GM23338 (cell line): ENCODE data around the gene CMYA5. TPM values are rescaled to one million over a fixed set of nuclear protein-coding genes. Genes with fewer than 3 reads are reported as not detected.

Experiments used
- ATAC-seq: fragments of 200-7000 bp; cut with Tn5 transposase; 3 replicates; pipeline ENCODE4 v1.9.1; 2020
- DNase-seq: peaks from one replicate; pipeline ENCODE4 v3.0.0-alpha.2; 2015; ENCODE audit warnings: low spot score
- H2AFZ ChIP-seq: fragments of 200-600 bp; sonication (generic); 2 replicates; pipeline ENCODE4 v1.8.0; 2016; ENCODE audit warnings: antibody characterized with exemption, mild to moderate bottlenecking, moderate library complexity
- H3F3A ChIP-seq: fragments of 200-600 bp; sonication (generic); replicated peaks from 2 replicates; pipeline ENCODE4 v1.8.0; 2017; ENCODE audit warnings: antibody characterized with exemption, mixed run types, low read depth
- H3K27ac ChIP-seq: fragments of 200-600 bp; sonication (generic); 2 replicates; pipeline ENCODE4 v1.6.1; 2016; ENCODE audit warnings: low read depth
- H3K27me3 ChIP-seq: fragments of 200-600 bp; sonication (generic); 2 replicates; pipeline ENCODE4 v1.8.0; 2016; ENCODE audit warnings: mild to moderate bottlenecking, mixed run types, moderate library complexity; ENCODE audit not compliant: insufficient read depth
- H3K36me3 ChIP-seq: fragments of 200-600 bp; sonication (generic); 2 replicates; pipeline ENCODE4 v1.8.0; 2016; ENCODE audit warnings: mild to moderate bottlenecking; ENCODE audit not compliant: insufficient read depth
- H3K4me1 ChIP-seq: fragments of 200-600 bp; sonication (generic); 2 replicates; pipeline ENCODE4 v1.8.0; 2016; ENCODE audit warnings: mild to moderate bottlenecking, moderate library complexity; ENCODE audit not compliant: insufficient read depth
- H3K4me2 ChIP-seq: fragments of 200-600 bp; sonication (generic); 2 replicates; pipeline ENCODE4 v1.7.1; 2017; ENCODE audit warnings: mixed run types
- H3K4me3 ChIP-seq: fragments of 200-600 bp; sonication (generic); 2 replicates; pipeline ENCODE4 v1.6.1; 2016; ENCODE audit warnings: mixed run types
- H3K79me2 ChIP-seq: fragments of 200-600 bp; sonication (generic); replicated peaks from 2 replicates; pipeline ENCODE4 v1.8.0; 2017; ENCODE audit warnings: mild to moderate bottlenecking; ENCODE audit not compliant: insufficient read depth
- H3K9me2 ChIP-seq: fragments of 200-600 bp; sonication (generic); 2 replicates; pipeline ENCODE4 v1.8.0; 2017; ENCODE audit not compliant: insufficient read depth
- H4K20me1 ChIP-seq: fragments of 200-600 bp; sonication (generic); replicated peaks from 2 replicates; pipeline ENCODE4 v1.8.0; 2017; ENCODE audit warnings: mild to moderate bottlenecking; ENCODE audit not compliant: insufficient read depth
- H3K27ac Mint-ChIP-seq: 2 replicates; pipeline ENCODE4 v1.8.0; 2020; ENCODE audit warnings: inconsistent platforms, mild to moderate bottlenecking, moderate library complexity, mixed read lengths
- H3K27me3 Mint-ChIP-seq: 3 replicates; pipeline ENCODE4 v1.8.0; 2022; ENCODE audit warnings: low read depth, mild to moderate bottlenecking, moderate library complexity, mixed read lengths, inconsistent platforms; ENCODE audit not compliant: insufficient read depth, poor library complexity
- H3K36me3 Mint-ChIP-seq: 3 replicates; pipeline ENCODE4 v1.8.0; 2021; ENCODE audit warnings: low read depth, mild to moderate bottlenecking, inconsistent platforms, moderate library complexity, mixed read lengths
- H3K4me1 Mint-ChIP-seq: 3 replicates; pipeline ENCODE4 v1.8.0; 2020; ENCODE audit warnings: mild to moderate bottlenecking, inconsistent platforms, mixed read lengths
- H3K4me3 Mint-ChIP-seq: 3 replicates; pipeline ENCODE4 v1.8.0; 2021; ENCODE audit warnings: moderate library complexity, mild to moderate bottlenecking, inconsistent platforms, mixed read lengths
- H3K9me3 Mint-ChIP-seq: 3 replicates; pipeline ENCODE4 v1.8.0; 2020; ENCODE audit warnings: moderate library complexity, mild to moderate bottlenecking, inconsistent platforms, mixed read lengths
- CREB1 ChIP-seq: fragments of 250-450 bp; sonication (Bioruptor Pico); IDR thresholded peaks from 2 replicates; pipeline ENCODE4 v1.5.0; 2020; ENCODE audit warnings: low read depth, mild to moderate bottlenecking, moderate library complexity
- EZH2 ChIP-seq: fragments of 200-600 bp; sonication (generic); IDR thresholded peaks from one replicate; pipeline ENCODE4 v1.8.0; 2017; ENCODE audit warnings: antibody characterized with exemption, mild to moderate bottlenecking, low read depth; ENCODE audit not compliant: unreplicated experiment
- EZH2phosphoT487 ChIP-seq: fragments of 200-600 bp; sonication (generic); IDR thresholded peaks from one replicate; pipeline ENCODE4 v1.8.1; 2018; ENCODE audit warnings: antibody characterized with exemption; ENCODE audit not compliant: unreplicated experiment
- JUNB ChIP-seq: IDR thresholded peaks from one replicate; pipeline ENCODE4 v1.6.1; 2016; ENCODE audit warnings: antibody characterized with exemption; ENCODE audit not compliant: unreplicated experiment
- NANOG ChIP-seq: IDR thresholded peaks from 2 replicates; pipeline ENCODE4 v1.6.1; 2016; ENCODE audit warnings: antibody characterized with exemption, borderline replicate concordance
- POLR2AphosphoS5 ChIP-seq: IDR thresholded peaks from 2 replicates; pipeline ENCODE4 v1.6.1; 2016; ENCODE audit warnings: antibody characterized with exemption, low read depth
- STAT1 ChIP-seq: IDR thresholded peaks from one replicate; pipeline ENCODE4 v1.6.1; 2016; ENCODE audit warnings: antibody characterized with exemption; ENCODE audit not compliant: unreplicated experiment
- ZNF331 ChIP-seq: fragments of 250-450 bp; sonication (Bioruptor Pico); IDR thresholded peaks from 2 replicates; pipeline ENCODE4 v1.5.0; 2020; ENCODE audit warnings: low read depth, mild to moderate bottlenecking, moderate library complexity
- polyA plus RNA-seq: library from polyadenylated mRNA; unstranded; fragments of >200 nt; fragmentation: Nextera tagmentation; extraction: Ambion mirVana; gene quantifications from 2 replicates; pipeline ENCODE4 v1.2.1, GENCODE V29; 2016
- total RNA-seq: library from RNA; depleted of rRNA; stranded (reverse); fragments of >200 nt; shearing (Covaris generic); gene quantifications from 2 replicates; pipeline ENCODE4 v1.2.3, GENCODE V29; 2014
- TF ChIP-seq, protein P1 (sequence below), 2 experiments: fragments of 200-600 bp in 1 of 2; sonication (generic) in 1 of 2; conservative IDR thresholded peaks; 2 replicates each; pipeline versions ENCODE4 v1.5.1 to v1.6.1; 2016 to 2017; ENCODE audit warnings: antibody characterized with exemption in 2 of 2, low read depth in 2 of 2, mild to moderate bottlenecking in 2 of 2, moderate library complexity in 1 of 2
- TF ChIP-seq, protein P2 (sequence below): IDR thresholded peaks from 2 replicates; pipeline ENCODE4 v1.6.1; 2016; ENCODE audit warnings: antibody characterized with exemption
- TF ChIP-seq, protein P3 (sequence below): IDR thresholded peaks from one replicate; pipeline ENCODE4 v1.6.1; 2018; ENCODE audit warnings: antibody characterized with exemption; ENCODE audit not compliant: unreplicated experiment

CMYA5 gene
- total and polyA plus RNA-seq, 2 experiments from 2014 or later = 0.45 to 0.49 TPM

DNA sequence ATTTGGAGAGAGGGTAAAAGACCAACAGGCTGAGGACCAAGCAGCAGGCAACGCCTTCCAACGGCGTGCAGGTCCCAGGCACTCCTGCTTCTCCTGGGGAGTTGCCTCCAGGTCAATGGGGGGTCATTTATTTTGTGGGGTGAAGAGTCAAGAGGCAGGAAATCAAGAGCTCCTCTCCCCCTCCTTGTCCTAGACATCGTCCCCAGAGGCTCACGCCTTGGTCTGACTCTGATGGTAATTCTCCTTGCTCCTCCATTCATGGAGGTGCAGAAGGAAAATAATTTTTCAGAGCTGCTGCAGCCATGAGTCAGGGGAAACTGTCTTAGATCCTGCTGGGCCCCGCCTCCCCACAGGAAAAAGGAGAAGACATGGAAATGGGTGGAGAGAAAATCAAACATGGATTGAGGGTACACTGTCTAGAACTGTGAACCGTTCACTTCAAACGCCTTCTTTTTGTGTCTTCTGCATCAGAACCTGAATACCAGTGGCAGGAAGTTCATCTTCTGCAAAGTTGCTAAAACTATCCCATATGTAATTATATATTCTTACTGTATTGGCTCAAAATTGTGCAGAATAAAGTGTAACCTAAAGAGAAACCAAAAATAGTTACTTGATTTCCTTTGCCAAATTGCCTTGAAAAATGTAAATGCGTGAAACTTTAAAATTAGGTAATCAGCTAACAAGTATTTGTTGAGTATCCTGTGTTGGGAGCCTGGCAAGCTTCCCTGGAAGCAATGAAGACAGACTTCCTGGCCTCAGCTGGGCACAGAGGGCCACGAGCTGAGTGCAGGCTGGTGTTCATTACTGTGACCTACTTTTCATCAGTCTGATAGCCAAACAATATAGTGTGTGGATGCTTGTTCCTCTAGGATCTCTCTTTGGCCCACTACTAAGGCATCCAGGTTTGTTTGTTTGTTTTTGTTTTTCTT is 142.0 kb downstream of the CMYA5 start:
- H3K9me2 ChIP-seq = no peaks in the 10 kb centered on the region; the same call in 1 of the 2 replicates
- Mint-ChIP-seq H3K4me1 (no peaks in the 10 kb centered on the region), H3K9me3 (no peaks in the 10 kb centered on the region), H3K4me3 (no peak overlapping the region), H3K27me3 (peaks cover 3% of the 10 kb centered on the region), H3K36me3 (no peaks in the 10 kb centered on the region), H3K27ac (no peak overlapping the region)
- H4K20me1 ChIP-seq = no peaks in the 10 kb centered on the region
- no peaks in the 10 kb centered on the region for H3K36me3 ChIP-seq
- no peaks in the 10 kb centered on the region for H3K79me2 ChIP-seq
- H2AFZ ChIP-seq = peak overlapping the region; percentile 6
- H3K27ac ChIP-seq = no peak overlapping the region
- no peak overlapping the region for H3K4me3 ChIP-seq
- DNase-seq (no peak), ATAC-seq (no peak)
- no peaks in the 10 kb centered on the region for H3K27me3 ChIP-seq
- H3K4me1 ChIP-seq = no peaks in the 10 kb centered on the region
- no peak overlapping the region for H3K4me2 ChIP-seq
- no peak for TF ChIP-seq NANOG
- no peaks in the 10 kb centered on the region for H3F3A ChIP-seq

DNA sequence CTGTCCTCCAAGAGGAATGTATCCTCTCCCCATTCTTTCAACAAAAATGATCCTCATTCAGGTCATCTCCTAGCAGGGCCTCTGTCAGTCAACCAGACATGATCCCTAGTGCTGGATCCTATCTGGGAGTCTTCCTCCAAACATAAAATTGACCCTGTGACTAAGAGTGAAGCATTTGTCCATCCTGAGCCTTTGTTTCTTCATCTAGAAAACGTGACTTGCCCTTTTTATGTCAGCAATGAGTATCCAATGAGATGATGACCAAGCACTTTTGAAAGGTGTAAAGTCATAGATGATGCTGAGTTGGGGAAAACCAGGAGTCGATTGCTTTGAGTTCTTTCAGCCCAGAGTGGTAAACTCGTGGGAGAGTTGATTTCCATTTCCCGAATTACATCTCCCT is 143.3 kb downstream of the CMYA5 start:
- Mint-ChIP-seq H3K27ac (peak overlapping the region; percentile 69; the same call in 1 of the 2 replicates), H3K36me3 (no peaks in the 10 kb centered on the region), H3K4me1 (no peaks in the 10 kb centered on the region), H3K27me3 (peaks cover 3% of the 10 kb centered on the region), H3K9me3 (no peaks in the 10 kb centered on the region), H3K4me3 (no peak overlapping the region)
- Histone ChIP-seq H3K4me3 (no peak overlapping the region), H3K36me3 (no peaks in the 10 kb centered on the region), H2AFZ (peak overlapping the region; percentile 78; the same call in 1 of the 2 replicates), H3K27me3 (no peaks in the 10 kb centered on the region), H3K9me2 (no peaks in the 10 kb centered on the region; the same call in 1 of the 2 replicates), H3K4me2 (no peak overlapping the region), H3F3A (no peaks in the 10 kb centered on the region), H3K79me2 (no peaks in the 10 kb centered on the region), H3K4me1 (no peaks in the 10 kb centered on the region), H4K20me1 (no peaks in the 10 kb centered on the region), H3K27ac (no peak overlapping the region)
- DNase-seq (no peak), ATAC-seq (no peak)
- TF ChIP-seq, protein P1, sequence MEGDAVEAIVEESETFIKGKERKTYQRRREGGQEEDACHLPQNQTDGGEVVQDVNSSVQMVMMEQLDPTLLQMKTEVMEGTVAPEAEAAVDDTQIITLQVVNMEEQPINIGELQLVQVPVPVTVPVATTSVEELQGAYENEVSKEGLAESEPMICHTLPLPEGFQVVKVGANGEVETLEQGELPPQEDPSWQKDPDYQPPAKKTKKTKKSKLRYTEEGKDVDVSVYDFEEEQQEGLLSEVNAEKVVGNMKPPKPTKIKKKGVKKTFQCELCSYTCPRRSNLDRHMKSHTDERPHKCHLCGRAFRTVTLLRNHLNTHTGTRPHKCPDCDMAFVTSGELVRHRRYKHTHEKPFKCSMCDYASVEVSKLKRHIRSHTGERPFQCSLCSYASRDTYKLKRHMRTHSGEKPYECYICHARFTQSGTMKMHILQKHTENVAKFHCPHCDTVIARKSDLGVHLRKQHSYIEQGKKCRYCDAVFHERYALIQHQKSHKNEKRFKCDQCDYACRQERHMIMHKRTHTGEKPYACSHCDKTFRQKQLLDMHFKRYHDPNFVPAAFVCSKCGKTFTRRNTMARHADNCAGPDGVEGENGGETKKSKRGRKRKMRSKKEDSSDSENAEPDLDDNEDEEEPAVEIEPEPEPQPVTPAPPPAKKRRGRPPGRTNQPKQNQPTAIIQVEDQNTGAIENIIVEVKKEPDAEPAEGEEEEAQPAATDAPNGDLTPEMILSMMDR (conservative IDR thresholded peaks at IDR 0.05; ENCODE audit: low read depth in 2 of 2) = no peak
- TF ChIP-seq, protein P2, sequence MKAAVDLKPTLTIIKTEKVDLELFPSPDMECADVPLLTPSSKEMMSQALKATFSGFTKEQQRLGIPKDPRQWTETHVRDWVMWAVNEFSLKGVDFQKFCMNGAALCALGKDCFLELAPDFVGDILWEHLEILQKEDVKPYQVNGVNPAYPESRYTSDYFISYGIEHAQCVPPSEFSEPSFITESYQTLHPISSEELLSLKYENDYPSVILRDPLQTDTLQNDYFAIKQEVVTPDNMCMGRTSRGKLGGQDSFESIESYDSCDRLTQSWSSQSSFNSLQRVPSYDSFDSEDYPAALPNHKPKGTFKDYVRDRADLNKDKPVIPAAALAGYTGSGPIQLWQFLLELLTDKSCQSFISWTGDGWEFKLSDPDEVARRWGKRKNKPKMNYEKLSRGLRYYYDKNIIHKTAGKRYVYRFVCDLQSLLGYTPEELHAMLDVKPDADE = no peak
- TF ChIP-seq, protein P3, sequence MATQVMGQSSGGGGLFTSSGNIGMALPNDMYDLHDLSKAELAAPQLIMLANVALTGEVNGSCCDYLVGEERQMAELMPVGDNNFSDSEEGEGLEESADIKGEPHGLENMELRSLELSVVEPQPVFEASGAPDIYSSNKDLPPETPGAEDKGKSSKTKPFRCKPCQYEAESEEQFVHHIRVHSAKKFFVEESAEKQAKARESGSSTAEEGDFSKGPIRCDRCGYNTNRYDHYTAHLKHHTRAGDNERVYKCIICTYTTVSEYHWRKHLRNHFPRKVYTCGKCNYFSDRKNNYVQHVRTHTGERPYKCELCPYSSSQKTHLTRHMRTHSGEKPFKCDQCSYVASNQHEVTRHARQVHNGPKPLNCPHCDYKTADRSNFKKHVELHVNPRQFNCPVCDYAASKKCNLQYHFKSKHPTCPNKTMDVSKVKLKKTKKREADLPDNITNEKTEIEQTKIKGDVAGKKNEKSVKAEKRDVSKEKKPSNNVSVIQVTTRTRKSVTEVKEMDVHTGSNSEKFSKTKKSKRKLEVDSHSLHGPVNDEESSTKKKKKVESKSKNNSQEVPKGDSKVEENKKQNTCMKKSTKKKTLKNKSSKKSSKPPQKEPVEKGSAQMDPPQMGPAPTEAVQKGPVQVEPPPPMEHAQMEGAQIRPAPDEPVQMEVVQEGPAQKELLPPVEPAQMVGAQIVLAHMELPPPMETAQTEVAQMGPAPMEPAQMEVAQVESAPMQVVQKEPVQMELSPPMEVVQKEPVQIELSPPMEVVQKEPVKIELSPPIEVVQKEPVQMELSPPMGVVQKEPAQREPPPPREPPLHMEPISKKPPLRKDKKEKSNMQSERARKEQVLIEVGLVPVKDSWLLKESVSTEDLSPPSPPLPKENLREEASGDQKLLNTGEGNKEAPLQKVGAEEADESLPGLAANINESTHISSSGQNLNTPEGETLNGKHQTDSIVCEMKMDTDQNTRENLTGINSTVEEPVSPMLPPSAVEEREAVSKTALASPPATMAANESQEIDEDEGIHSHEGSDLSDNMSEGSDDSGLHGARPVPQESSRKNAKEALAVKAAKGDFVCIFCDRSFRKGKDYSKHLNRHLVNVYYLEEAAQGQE = no peak
- TF ChIP-seq EZH2 (no peak), POLR2AphosphoS5 (no peak), CREB1 (CRISPR knock-in tag) (no peak), NANOG (no peak), JUNB (no peak), ZNF331 (CRISPR knock-in tag) (no peak), STAT1 (no peak), EZH2phosphoT487 (no peak)
